ENCODE data around the gene ZBTB21.
"Not testable (repeated sequence)": the region's sequence is repeated elsewhere in the genome, so short reads cannot be mapped to it uniquely, and the experiment has no call there.

The ZBTB21 gene

GRCh38 chr21:42003051-42003461, 7.1 kb downstream of the ZBTB21 start:
- no peak overlapping the region for H3K9ac ChIP-seq (ENCODE audit: low read length)
- H3K4me3 ChIP-seq (ENCODE audit: low read depth in 1 of 2, low read length in 2 of 2) = no peak overlapping the region
- no peaks in the 10 kb centered on the region for H3K9me3 ChIP-seq (ENCODE audit: low read length)
- no peak overlapping the region for H3K27ac ChIP-seq (ENCODE audit: low read depth, low read length)
- no peaks in the 10 kb centered on the region for H3K4me1 ChIP-seq (ENCODE audit: insufficient read depth, low read length)
- no peaks in the 10 kb centered on the region for H3K27me3 ChIP-seq (ENCODE audit: control insufficient read depth in 1 of 2, insufficient read depth in 2 of 2, low read length in 2 of 2)
- peaks cover 7% of the 10 kb centered on the region for H3K36me3 ChIP-seq (ENCODE audit: insufficient read depth, low read length)

DNA sequence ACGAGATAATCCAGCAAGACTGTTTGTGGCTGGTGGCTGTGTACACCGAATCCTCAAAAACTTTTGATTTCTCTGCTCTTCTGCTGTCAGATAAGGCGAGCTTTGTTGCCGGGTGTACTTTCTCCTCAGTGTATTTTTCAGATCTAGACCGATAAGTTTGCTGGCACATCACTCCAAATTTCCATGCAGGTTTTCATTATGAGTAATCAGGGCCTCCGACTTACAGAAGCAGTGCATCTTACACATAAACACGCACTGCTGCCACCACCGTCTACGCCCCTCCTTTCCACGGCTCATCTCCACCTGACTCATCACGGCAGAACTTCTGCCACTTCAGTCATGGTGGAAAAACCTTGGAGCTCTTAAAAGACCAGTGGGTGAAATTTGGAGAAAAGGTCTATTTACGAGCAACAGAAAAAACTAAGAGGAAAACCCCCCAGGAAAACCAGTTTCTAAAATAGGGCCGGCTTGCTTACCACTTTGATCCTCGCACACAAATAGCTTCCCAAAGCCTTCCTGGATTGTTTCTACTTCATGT, 7.7 kb downstream of the ZBTB21 start:
- no peaks in the 10 kb centered on the region for H3K9me3 ChIP-seq (ENCODE audit: low read length)
- no peaks in the 10 kb centered on the region for H3K4me1 ChIP-seq (ENCODE audit: insufficient read depth, low read length)
- no peaks in the 10 kb centered on the region for H3K27me3 ChIP-seq (ENCODE audit: control insufficient read depth in 1 of 2, insufficient read depth in 2 of 2, low read length in 2 of 2)
- peaks cover 7% of the 10 kb centered on the region for H3K36me3 ChIP-seq (ENCODE audit: insufficient read depth, low read length)
- H3K4me3 ChIP-seq (ENCODE audit: low read depth in 1 of 2, low read length in 2 of 2) = no peak overlapping the region
- H3K27ac ChIP-seq (ENCODE audit: low read depth, low read length) = no peak overlapping the region
- no peak overlapping the region for H3K9ac ChIP-seq (ENCODE audit: low read length)

GRCh38 chr21:42001781-42002180, 8.4 kb downstream of the ZBTB21 start:
- Histone ChIP-seq H3K27me3 (ENCODE audit: control insufficient read depth in 1 of 2, insufficient read depth in 2 of 2, low read length in 2 of 2) (no peaks in the 10 kb centered on the region), H3K4me3 (ENCODE audit: low read depth in 1 of 2, low read length in 2 of 2) (no peak overlapping the region), H3K9me3 (ENCODE audit: low read length) (no peaks in the 10 kb centered on the region), H3K27ac (ENCODE audit: low read depth, low read length) (no peak overlapping the region), H3K9ac (ENCODE audit: low read length) (no peak overlapping the region), H3K36me3 (ENCODE audit: insufficient read depth, low read length) (peaks cover 7% of the 10 kb centered on the region), H3K4me1 (ENCODE audit: insufficient read depth, low read length) (no peaks in the 10 kb centered on the region)

- H3K27ac ChIP-seq (ENCODE audit: low read depth, low read length) = no peak overlapping the region
- H3K27me3 ChIP-seq (ENCODE audit: control insufficient read depth in 1 of 2, insufficient read depth in 2 of 2, low read length in 2 of 2) = no peaks in the 10 kb centered on the region
- no peak overlapping the region for H3K9ac ChIP-seq (ENCODE audit: low read length)
- no peak overlapping the region for H3K4me3 ChIP-seq (ENCODE audit: low read depth in 1 of 2, low read length in 2 of 2)
- H3K4me1 ChIP-seq (ENCODE audit: insufficient read depth, low read length) = no peaks in the 10 kb centered on the region
- no peaks in the 10 kb centered on the region for H3K9me3 ChIP-seq (ENCODE audit: low read length)
- H3K36me3 ChIP-seq (ENCODE audit: insufficient read depth, low read length) = peaks cover 7% of the 10 kb centered on the region
These were observed 9.3 kb downstream of the ZBTB21 start for GRCh38 chr21:42000908-42001307.

DNA sequence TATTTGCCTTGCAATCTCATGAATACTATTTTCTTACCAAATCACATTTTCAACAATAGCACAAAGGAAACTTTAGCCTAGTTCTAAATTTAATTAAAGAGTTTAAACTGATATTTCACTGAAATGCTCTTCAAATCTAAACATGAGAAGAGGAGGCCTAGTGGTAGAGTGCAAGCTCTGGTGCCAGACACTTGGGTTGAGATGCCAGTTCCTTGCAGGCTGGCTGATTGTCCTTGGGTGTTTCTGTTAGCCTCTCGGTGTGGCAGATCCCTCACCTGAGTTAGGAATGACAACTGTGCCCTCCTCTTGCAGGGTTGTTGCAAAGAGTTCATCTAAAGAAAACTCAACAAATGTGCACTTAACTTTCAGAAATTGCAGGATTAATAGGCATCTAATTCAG, 12.5 kb downstream of the ZBTB21 start:
- Histone ChIP-seq H3K36me3 (ENCODE audit: insufficient read depth, low read length) (peaks cover 14% of the 10 kb centered on the region), H3K9me3 (ENCODE audit: low read length) (no peaks in the 10 kb centered on the region)

GRCh38 chr21:41995577-41995976, 14.6 kb downstream of the ZBTB21 start:
- Histone ChIP-seq H3K9me3 (ENCODE audit: low read length) (no peaks in the 10 kb centered on the region), H3K9ac (ENCODE audit: low read length) (no peak overlapping the region), H3K4me1 (ENCODE audit: insufficient read depth, low read length) (peaks cover 11% of the 10 kb centered on the region), H3K4me3 (ENCODE audit: low read depth in 1 of 2, low read length in 2 of 2) (no peak overlapping the region), H3K27me3 (ENCODE audit: control insufficient read depth in 1 of 2, insufficient read depth in 2 of 2, low read length in 2 of 2) (no peaks in the 10 kb centered on the region), H3K27ac (ENCODE audit: low read depth, low read length) (no peak overlapping the region), H3K36me3 (ENCODE audit: insufficient read depth, low read length) (peaks cover 31% of the 10 kb centered on the region)

More for the DNA sequence above, 12.5 kb downstream of the ZBTB21 start:
- no peak overlapping the region for H3K27ac ChIP-seq (ENCODE audit: low read depth, low read length)
- no peak overlapping the region for H3K4me3 ChIP-seq (ENCODE audit: low read depth in 1 of 2, low read length in 2 of 2)
- H3K4me1 ChIP-seq (ENCODE audit: insufficient read depth, low read length) = peaks cover 11% of the 10 kb centered on the region
- H3K27me3 ChIP-seq (ENCODE audit: control insufficient read depth in 1 of 2, insufficient read depth in 2 of 2, low read length in 2 of 2) = no peaks in the 10 kb centered on the region
- H3K9ac ChIP-seq (ENCODE audit: low read length) = no peak overlapping the region

- H3K27ac ChIP-seq (ENCODE audit: low read depth, low read length) = not testable (repeated sequence)
- peaks cover 31% of the 10 kb centered on the region for H3K36me3 ChIP-seq (ENCODE audit: insufficient read depth, low read length)
These were observed 15.5 kb downstream of the ZBTB21 start for GRCh38 chr21:41994613-41995012.

GRCh38 chr21:41993744-41994143, 16.4 kb downstream of the ZBTB21 start:
- Histone ChIP-seq H3K9me3 (ENCODE audit: low read length) (no peaks in the 10 kb centered on the region), H3K9ac (ENCODE audit: low read length) (no peak overlapping the region), H3K27me3 (ENCODE audit: control insufficient read depth in 1 of 2, insufficient read depth in 2 of 2, low read length in 2 of 2) (no peaks in the 10 kb centered on the region), H3K4me3 (ENCODE audit: low read depth in 1 of 2, low read length in 2 of 2) (no peak overlapping the region), H3K27ac (ENCODE audit: low read depth, low read length) (no peak overlapping the region), H3K4me1 (ENCODE audit: insufficient read depth, low read length) (peaks cover 11% of the 10 kb centered on the region), H3K36me3 (ENCODE audit: insufficient read depth, low read length) (peaks cover 31% of the 10 kb centered on the region)

More at GRCh38 chr21:41994613-41995012, 15.5 kb downstream of the ZBTB21 start:
- not testable (repeated sequence) for H3K9me3 ChIP-seq (ENCODE audit: low read length); H3K4me3 ChIP-seq (ENCODE audit: low read depth in 1 of 2, low read length in 2 of 2); H3K9ac ChIP-seq (ENCODE audit: low read length); H3K27me3 ChIP-seq (ENCODE audit: control insufficient read depth in 1 of 2, insufficient read depth in 2 of 2, low read length in 2 of 2)
- peaks cover 11% of the 10 kb centered on the region for H3K4me1 ChIP-seq (ENCODE audit: insufficient read depth, low read length)

DNA sequence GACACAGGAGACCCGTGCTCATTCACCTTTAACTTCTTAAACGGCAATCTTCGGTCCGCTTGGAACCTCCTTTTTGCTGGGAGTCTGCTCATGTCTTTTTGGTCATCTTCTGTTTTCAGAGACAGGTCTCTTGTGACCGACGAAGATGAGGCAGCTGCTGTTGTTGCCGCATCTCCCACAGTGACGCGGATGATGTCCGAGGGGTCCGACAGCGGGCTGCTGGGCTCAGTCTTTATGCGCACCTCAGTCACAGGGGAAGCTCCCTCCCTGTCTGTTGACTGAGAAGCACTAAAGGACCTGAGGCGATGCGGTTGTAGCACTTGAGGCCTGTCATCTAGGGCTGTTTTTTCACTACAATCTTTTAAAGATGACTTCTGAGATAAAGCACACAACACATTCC, 17.6 kb downstream of the ZBTB21 start:
- Histone ChIP-seq H3K9me3 (ENCODE audit: low read length) (no peaks in the 10 kb centered on the region), H3K4me3 (ENCODE audit: low read depth in 1 of 2, low read length in 2 of 2) (no peak overlapping the region), H3K27ac (ENCODE audit: low read depth, low read length) (no peak overlapping the region), H3K27me3 (ENCODE audit: control insufficient read depth in 1 of 2, insufficient read depth in 2 of 2, low read length in 2 of 2) (no peaks in the 10 kb centered on the region), H3K9ac (ENCODE audit: low read length) (no peak overlapping the region), H3K36me3 (ENCODE audit: insufficient read depth, low read length) (peaks cover 31% of the 10 kb centered on the region), H3K4me1 (ENCODE audit: insufficient read depth, low read length) (peaks cover 11% of the 10 kb centered on the region)

GRCh38 chr21:41991659-41992058, 18.5 kb downstream of the ZBTB21 start:
- H3K4me1 ChIP-seq (ENCODE audit: insufficient read depth, low read length) = peaks cover 11% of the 10 kb centered on the region
- H3K9me3 ChIP-seq (ENCODE audit: low read length) = no peaks in the 10 kb centered on the region
- peaks cover 31% of the 10 kb centered on the region for H3K36me3 ChIP-seq (ENCODE audit: insufficient read depth, low read length)

GRCh38 chr21:41989698-41990097, 20.5 kb downstream of the ZBTB21 start:
- Histone ChIP-seq H3K4me3 (ENCODE audit: low read depth in 1 of 2, low read length in 2 of 2) (no peak overlapping the region), H3K9ac (ENCODE audit: low read length) (no peak overlapping the region), H3K36me3 (ENCODE audit: insufficient read depth, low read length) (peaks cover 31% of the 10 kb centered on the region), H3K27me3 (ENCODE audit: control insufficient read depth in 1 of 2, insufficient read depth in 2 of 2, low read length in 2 of 2) (no peaks in the 10 kb centered on the region), H3K27ac (ENCODE audit: low read depth, low read length) (no peak overlapping the region), H3K4me1 (ENCODE audit: insufficient read depth, low read length) (peaks cover 11% of the 10 kb centered on the region), H3K9me3 (ENCODE audit: low read length) (no peaks in the 10 kb centered on the region)

More at GRCh38 chr21:41991659-41992058, 18.5 kb downstream of the ZBTB21 start:
- H3K9ac ChIP-seq (ENCODE audit: low read length) = no peak overlapping the region
- no peaks in the 10 kb centered on the region for H3K27me3 ChIP-seq (ENCODE audit: control insufficient read depth in 1 of 2, insufficient read depth in 2 of 2, low read length in 2 of 2)
- no peak overlapping the region for H3K27ac ChIP-seq (ENCODE audit: low read depth, low read length)
- no peak overlapping the region for H3K4me3 ChIP-seq (ENCODE audit: low read depth in 1 of 2, low read length in 2 of 2)

DNA sequence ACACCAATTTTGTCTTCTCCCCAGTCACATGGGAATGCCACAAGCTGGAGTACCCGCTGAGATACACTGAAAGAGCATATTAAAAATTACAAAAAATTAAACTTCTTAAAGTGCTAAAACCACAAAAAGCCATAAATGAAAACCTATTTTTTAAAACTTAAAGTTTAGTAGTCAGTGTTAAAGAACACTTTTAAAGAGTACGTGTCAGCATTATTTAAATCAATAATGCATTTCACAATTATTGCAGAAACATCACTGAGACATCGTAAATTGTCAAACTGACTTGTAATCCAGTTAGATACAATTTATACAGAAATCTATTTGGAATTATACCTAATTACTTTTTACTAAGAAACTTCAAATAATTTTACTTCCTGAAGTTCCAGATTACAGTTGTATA, 22.9 kb downstream of the ZBTB21 start:
- H3K9me3 ChIP-seq (ENCODE audit: low read length) = no peaks in the 10 kb centered on the region
- peaks cover 15% of the 10 kb centered on the region for H3K36me3 ChIP-seq (ENCODE audit: insufficient read depth, low read length)
- no peak overlapping the region for H3K27ac ChIP-seq (ENCODE audit: low read depth, low read length)
- no peaks in the 10 kb centered on the region for H3K27me3 ChIP-seq (ENCODE audit: control insufficient read depth in 1 of 2, insufficient read depth in 2 of 2, low read length in 2 of 2)
- H3K4me1 ChIP-seq (ENCODE audit: insufficient read depth, low read length) = no peaks in the 10 kb centered on the region
- H3K4me3 ChIP-seq (ENCODE audit: low read depth in 1 of 2, low read length in 2 of 2) = no peak overlapping the region
- no peak overlapping the region for H3K9ac ChIP-seq (ENCODE audit: low read length)
